GM18499 (cell line): ENCODE measurements around the gene LMO7.
A peak's percentile ranks its signal among the peaks of the same experiment; 100 is the strongest.

Experiments used
- ATAC-seq: cut with Tn5 transposase; IDR thresholded peaks from one replicate; pipeline ENCODE4 v1.9.1; 2021; ENCODE audit warnings: moderate number of reproducible peaks; ENCODE audit not compliant: insufficient read depth, unreplicated experiment

LMO7 gene

DNA sequence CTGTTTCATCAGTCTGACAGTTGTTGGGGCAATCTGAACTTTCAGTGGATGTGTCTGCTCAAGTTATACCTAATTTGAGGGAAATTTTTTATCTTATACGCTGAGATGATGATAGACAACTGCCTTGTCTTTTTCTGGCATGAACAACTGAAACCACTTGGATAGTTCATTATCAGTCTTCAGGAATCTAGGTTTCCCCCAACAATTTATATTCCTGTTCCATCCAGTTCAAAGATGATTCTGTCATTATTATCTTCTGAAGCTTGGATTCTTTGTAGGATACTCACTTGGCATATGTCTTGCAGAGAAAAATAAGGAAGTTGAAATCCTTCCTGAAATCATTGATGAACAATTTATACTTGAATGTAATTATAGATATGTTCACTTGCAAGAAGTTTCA, 193.7 kb downstream of the LMO7 start:
- ATAC-seq: no peak

DNA sequence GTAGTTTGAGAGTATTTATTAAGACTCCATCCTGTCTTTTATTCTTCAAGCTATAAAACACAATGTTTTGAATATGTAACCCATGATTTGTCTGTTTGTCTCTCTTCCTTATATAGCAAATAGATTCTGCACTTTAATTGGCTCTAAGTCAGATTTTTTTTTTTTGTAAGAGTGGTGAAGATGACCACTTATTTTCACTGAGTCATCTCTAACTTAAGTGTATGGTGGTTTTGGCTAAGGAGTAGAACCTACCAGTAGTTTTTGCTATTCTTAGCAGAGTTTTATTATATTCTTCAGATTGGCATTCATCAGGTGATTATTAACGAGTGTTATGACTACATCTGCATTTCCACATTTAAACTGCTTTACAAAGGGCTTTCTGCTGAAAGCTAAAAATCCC, 194.7 kb downstream of the LMO7 start:
- no peak for ATAC-seq

DNA sequence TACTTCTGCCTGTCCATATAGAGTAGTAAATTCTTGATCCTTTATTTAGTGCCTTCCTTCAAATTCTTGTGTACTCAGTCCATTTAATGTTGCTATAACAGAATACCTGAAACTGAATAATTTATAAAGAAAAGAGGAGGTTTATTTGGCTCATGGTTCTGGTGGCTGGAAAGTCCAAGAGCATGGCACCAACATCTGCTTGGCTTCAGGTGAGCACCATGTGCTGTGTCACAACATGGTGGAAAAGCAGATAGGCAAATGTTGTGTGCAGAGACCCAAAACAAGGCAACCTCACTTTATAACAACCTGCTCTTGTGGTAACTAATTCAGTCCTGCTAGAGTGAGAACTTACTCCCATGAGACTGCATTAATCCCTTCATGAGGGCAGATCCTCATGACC, 195.3 kb downstream of the LMO7 start:
- ATAC-seq: no peak

DNA sequence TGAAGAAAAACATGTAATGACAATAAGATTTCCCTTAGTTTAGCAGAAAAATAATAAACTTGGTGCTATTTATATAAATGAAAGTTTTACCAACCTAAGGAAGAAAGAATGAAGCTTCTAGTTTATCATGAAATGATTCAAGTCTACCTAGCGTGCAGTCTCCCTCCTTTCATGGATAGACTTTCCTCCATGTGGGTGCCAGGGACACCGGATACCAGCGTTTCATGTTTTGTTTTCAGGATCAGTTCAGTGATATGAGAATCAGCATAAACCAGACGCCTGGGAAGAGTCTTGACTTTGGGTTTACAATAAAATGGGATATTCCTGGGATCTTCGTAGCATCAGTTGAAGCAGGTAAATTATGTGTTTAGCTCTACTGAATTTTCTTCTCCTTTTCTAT, 196.7 kb downstream of the LMO7 start:
- ATAC-seq: no peak

DNA sequence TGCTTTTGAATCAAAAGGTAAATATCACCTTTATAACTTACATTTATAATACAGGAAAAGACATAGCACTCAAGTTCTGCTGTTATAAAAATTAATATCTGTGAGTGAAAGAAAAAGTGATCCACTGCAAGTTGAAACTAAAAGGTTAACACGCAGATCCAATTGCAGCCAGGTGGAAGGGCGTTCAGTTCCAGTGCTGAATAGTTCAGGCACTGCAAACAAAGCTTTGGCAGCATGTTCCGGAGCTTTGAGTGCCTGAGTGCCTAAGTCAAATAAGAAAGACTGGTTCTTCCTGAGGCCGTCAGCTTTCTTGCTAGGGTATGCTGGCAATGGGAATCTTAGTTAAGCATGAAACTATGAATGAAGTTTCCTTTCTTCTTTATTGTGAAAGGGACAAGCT, 200.3 kb downstream of the LMO7 start:
- ATAC-seq: no peak

DNA sequence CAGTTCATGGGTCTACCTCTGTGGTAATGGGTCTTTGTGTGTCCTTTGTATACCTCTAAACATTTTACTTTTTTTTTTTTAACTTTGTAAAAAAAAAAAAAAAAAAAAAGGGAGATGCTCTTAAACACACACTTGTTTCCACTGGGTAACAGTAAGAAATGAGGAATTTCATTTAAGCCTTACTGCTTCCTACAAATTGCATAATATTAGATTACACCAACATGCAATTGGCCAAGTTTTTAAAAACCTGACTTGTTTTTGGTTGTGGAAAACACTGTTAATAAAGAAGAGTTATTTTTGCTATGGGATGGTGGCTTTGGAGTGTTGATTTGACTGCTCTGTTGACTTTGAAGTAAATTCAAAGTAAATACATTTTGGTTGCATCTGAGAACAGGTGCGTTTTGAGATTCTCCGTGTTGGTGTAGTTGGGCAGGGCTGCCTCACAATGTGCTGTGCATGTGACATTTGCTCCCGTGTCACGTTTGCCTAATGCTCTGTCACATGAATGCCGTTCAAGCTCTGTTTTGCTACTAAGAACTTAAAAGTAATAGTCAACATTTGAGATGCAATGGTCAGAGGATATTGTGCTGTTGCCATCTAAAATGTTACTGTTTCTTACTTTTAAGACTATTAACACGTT, 202.4 kb downstream of the LMO7 start:
- ATAC-seq: no peak

DNA sequence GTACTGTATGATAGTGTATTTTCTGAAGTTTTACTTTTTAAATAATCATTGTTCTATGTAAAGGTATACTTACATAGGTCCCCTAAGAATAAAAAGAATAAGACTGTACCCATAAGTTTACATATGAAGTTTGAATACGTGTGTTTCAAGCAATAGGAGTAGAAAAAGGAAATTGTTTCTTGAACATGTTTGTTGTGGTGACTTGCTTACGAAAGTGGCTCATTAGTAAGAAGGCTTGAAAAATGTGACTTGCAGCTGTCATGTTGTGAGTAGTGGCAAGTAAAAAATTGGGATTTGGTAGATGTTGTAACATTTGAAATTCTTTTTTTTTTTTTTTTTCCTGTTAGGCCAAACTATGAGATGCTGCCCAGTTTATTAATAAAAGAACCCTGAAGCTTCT, 203.3 kb downstream of the LMO7 start:
- ATAC-seq: no peak

DNA sequence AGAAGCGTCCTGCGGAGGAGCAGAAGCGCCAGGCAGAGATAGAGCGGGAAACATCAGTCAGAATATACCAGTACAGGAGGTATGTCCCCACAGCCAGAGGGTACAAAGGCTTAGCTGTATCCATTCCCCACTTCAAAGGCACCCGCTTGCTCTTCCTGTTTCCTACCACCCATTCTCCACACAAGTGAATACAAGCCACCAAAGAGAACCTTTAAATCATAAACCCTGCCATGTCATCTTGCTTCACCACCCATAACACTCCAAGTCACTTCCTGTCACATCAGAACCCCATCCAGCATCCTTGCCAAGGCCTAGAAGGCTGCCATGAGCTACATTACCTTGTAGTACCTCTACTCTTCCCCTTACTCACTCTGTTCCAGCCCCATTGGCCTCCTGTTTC, 205.8 kb downstream of the LMO7 start:
- ATAC-seq: no peak

DNA sequence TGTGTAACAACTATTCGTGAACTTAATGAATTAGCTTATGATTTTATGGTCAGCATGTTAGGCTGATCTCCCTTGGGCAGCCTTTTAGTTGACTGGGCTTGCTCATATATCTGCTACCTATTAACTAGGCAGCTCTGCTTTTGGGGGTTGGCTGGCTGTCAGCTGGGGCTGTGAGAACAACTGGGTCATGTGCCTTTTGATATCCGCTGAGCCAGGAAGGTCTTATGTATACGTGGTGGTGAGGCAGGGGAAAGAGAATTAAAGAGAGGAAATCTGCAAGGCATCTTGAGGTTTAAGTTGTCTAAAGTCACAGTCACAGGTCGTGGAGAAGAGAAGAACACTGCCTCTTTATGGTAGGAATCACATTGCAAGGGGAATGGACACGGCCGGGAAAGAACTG, 206.9 kb downstream of the LMO7 start:
- ATAC-seq: no peak

DNA sequence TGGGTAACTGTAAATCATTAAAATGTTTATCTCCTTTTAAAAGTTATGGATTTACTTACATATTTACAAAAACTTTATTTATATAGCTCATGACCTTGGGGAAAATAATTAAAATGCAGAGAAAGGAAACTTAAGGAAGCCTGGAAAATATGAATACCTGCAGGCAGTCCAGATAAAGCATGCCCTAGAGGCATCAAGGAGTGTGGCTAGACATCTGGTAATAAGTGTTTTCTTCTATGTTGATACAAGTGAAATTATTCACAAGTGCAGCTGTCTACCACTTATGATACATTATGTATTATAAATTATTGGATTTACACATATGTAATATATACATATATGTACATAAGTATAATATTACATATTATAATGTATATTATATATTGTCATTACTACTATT, 207.9 kb downstream of the LMO7 start:
- ATAC-seq: no peak

DNA sequence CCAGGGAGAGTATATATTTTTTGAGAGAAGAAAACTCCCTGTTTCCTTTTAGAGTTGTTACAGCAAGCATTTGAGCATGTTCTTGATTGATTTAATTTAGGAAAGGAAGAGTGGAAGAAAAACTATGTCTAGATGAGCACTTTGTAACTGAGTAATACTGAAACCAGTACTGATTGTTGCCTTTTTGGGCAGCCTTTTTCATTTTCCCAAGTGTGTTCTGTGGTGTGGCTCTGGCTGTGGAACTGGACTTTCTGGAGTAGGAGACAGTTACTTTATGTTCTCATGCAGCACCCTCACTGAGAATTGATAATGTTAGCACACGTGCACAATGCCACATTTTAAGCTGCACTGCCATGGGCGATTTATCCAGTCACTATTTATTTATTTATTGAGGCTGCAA, 211.5 kb downstream of the LMO7 start:
- peak; percentile 45 for ATAC-seq

DNA sequence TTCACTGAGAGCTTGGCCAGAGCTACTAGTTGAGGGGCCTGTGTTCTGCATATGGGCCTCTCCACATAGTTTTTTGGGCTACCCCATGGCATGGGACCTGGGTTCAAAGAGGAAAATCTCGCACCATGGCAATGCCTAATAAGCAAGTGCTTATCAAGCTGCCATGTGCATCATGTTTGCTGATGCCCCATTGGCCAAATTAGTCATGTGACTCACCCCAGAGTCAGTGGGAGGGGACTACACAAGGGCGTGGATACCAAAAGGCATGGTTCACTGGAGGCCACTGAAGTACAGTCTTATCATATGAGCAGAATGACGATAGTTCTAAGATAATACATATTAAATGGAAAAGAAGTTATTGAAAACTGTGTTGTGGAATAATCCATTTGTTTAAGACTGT, 214.8 kb downstream of the LMO7 start:
- no peak for ATAC-seq

DNA sequence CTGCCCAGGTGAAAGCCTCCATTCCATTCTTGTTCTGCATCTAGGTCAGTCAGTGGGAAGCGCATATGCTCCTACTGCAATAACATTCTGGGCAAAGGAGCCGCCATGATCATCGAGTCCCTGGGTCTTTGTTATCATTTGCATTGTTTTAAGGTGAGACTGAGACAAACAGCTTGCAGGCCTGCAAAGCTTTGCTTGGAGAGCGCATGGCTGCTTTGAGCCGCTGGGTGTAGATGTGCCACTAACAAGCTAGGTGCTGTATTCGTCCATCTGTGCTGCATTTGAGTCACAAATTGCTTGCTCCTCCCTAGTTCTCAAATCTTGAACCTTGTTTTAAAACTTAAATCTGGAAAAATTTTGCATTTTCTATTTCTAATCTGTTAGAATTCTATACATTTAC, 219.1 kb downstream of the LMO7 start:
- no peak for ATAC-seq

DNA sequence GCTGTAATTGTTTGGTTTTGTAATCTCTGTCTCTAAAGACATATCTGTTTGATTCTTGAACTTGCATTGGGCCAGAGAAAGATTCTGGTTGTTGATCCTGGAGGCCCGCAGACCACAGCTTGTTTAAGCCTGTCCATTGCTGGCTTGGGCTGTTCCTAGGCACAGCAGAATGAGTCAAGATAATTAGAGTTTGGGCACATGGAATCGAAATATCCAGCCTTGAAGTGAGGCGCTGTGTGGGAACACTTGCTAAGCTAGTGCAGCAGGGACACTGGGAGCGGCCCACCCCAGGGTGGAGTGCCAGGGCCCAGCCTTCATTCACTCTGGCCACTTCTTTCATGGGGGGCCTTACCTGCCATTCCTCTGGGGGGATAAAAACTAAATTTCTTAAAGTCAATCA, 219.7 kb downstream of the LMO7 start:
- ATAC-seq: no peak

DNA sequence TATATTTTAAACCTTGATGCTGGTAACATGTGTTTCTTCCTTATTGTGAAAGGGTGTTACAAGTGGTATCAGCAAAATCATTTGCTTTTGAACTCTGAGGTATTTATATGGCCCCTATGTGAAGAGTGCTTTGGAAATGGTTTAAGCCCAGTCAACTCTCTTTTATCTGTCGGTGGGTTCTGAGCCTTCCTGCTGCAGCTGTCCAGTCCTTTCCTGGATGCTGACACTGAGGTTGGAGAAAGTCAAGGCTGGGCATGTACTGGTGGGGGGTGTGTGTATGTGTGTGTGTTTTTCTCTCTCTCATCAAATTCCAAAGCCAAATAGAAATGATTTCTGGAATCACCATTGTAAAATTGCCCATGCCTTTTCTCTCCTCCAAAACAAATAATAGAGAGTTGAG, 221.2 kb downstream of the LMO7 start:
- no peak for ATAC-seq

DNA sequence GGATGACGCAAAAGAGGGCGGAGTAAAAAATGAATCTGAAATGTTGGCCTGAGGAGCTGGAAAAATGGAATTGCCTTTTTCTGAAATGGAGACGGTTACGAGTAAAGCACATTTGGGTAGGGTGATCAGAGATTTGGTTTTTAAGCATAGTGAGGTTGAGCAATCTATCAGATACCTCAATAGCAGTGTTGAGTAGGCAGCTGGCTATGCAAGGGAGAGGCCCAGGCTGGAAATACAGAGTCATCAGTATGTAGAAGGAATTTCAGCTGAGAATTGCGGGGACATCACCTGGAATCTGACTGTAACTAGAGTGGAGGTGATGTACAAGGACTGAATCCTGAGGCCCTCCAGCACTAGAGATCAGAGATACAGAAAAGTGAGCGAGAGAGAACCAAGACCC, 224.8 kb downstream of the LMO7 start:
- ATAC-seq: no peak

DNA sequence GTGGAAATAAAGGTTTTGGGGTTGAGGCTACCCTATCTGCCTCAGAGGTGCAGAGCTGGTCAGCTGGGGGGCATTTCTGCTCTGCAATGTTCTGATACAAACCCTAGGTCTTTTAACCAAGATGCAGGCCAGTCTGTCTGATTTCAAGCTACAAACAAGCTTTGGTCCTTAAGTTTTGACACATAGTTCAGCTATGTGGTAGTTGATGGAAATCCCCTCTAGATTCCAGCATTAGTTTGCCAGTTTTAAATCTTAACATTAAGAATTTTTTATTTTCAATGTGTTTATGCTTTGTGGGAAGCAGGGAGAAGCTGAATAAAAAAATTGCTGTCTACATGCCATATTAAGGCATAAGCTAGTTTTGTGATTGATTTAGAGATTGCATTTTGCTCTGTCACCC, 225.7 kb downstream of the LMO7 start:
- ATAC-seq: no peak

DNA sequence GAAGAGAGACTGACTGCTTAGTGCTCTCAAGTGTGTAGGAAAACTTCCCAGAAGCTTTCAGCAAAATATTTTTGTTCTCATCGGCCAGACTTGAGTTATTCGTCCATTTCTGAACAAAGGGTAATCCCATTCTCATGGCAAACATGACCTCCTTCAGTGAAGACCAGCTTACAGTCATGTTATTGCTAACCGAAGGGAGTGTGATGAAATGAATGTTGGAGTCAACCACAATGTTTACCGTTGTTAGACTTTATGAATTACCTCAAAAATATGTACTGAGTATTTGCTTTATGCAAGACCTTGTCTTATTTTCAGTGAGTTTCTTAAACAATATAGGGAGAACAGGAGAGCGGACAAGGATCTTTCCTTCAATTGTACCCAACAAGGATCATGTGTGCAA, 228.6 kb downstream of the LMO7 start:
- ATAC-seq: no peak

DNA sequence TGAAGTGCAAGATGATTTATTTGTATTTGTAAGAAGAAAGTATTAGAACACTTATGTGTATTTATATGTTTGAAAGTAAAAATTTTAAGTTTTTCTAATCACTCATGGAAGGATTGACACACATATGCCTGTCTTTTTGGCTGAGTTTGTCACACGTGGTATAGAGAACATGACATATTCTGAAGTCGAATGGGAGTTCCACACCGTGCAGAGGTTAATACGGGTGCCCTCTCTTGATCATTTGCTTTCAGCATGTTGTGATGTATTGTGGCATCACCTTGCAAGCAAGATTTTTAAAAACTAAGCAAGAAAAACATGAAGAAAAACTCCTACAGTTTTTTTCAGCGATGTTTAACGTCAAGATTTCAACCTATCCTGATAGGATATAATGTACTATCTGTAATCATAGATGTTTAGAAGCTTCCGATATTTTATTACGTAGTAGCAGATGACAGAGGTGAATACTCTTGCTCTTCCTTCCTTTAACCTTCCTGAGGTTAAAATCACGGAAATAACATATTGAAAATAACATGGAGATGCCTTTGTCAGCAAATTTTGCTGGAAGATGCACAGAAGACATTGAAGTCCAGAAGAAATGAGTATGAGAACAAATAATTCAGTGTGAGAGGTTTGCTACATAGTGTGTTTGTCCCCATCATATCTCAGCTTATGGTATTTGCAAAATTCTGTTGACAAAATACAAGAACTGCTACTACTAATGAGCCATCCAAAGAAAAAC, 231.4 kb downstream of the LMO7 start:
- no peak for ATAC-seq

DNA sequence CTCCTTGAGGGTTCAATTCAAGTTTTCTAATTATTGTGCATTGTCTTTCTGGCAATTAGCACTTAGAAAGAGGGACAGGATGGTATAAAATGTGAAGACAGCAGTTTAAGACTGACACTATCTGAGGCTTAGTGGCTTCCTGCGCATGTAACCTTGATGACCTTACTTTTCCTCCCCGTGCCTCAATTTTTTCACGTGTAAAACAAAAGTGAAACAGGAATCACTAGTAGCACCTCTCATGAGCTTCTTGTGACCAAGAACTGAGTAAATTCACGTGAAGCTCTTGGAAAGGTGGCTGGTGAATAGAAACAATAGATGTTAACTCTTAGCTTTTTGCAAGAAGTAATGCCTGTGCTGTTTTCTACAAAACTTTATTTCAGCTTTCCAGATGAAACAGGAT, 233.9 kb downstream of the LMO7 start:
- ATAC-seq: no peak

DNA sequence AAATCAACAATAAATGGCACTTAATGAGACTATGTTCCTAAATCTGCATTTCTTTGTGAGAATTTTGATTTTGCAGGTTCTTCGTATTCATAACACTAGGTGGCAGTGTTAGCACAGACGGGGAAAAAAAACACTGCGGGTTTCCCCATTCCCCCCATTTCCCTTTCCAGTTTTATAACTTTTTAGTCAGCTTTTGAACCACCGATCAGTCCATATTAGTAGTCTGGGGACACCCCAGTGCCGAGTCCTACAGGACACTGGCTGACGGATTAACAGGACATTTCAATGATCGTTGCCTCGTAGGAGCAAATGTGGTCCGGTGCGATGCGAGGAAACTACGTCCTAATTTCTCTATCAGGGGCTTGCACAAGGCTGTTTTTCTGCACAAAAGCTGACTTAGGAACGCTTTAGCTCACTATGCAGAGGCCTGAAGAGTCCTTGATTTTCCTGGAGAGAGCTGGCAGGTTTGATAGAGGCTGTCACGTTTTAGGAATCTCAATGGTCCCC, 234.3 kb downstream of the LMO7 start:
- no peak for ATAC-seq

DNA sequence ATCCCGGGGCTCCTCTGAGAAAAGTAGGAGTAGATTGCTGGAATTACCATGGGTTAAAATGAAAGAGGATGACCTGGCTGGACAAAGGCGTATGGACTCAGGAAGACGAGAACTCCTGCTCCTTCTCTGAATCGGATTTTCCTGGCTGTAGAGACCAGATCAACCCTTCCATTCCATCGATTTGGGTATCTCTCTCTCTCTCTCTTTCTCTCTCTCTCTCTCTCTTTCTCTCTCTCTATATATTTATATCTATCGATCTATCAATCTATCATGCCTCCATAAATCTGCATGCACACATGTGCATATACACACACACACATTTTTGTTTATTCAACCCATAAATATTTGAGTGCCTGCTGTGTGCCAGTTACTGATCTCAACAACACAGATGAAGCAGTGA, 234.9 kb downstream of the LMO7 start:
- ATAC-seq: no peak
